Measurements from ENCODE around the gene TSPAN10.
"Not testable (repeated sequence)": the region's sequence is repeated elsewhere in the genome, so short reads cannot be mapped to it uniquely, and the experiment has no call there.

The TSPAN10 gene

GRCh38 chr17:81636505-81637288 lies at the start of gene TSPAN10, which contains the start of gene NPLOC4:
TSPAN10 (plus strand) TSS chr17:81637196; CDS start chr17:81642413, 5,217 bp downstream.
NPLOC4 (minus strand) TSS chr17:81637112; CDS start chr17:81636930, 182 bp downstream.
- DNase-seq, result peak; percentile 90

GRCh38 chr17:81589612-81590011 lies 47.4 kb upstream of the TSPAN10 start:
- DNase-seq, result no peak

GRCh38 chr17:81590121-81590520 lies 46.9 kb upstream of the TSPAN10 start:
- DNase-seq, result no peak

GRCh38 chr17:81591971-81592370 lies 45.0 kb upstream of the TSPAN10 start:
- no peak for DNase-seq

GRCh38 chr17:81593105-81593871 lies 43.7 kb upstream of the TSPAN10 start:
- DNase-seq, result no peak

GRCh38 chr17:81599719-81600486 lies 37.1 kb upstream of the TSPAN10 start:
- no peak for DNase-seq

GRCh38 chr17:81601525-81602120 lies 35.4 kb upstream of the TSPAN10 start:
- DNase-seq, result peak; percentile 74

GRCh38 chr17:81603846-81604610 lies 33.0 kb upstream of the TSPAN10 start:
- no peak for DNase-seq

GRCh38 chr17:81607431-81607830 lies 29.6 kb upstream of the TSPAN10 start:
- no peak for DNase-seq

- no peak for DNase-seq
These were observed 28.9 kb upstream of the TSPAN10 start for GRCh38 chr17:81608082-81608481.

- no peak for DNase-seq
These were observed 28.4 kb upstream of the TSPAN10 start for GRCh38 chr17:81608605-81609004.

- no peak for DNase-seq
These were observed 27.3 kb upstream of the TSPAN10 start for GRCh38 chr17:81609541-81610311.

- DNase-seq, result no peak
These were observed 24.6 kb upstream of the TSPAN10 start for GRCh38 chr17:81612172-81612970.

GRCh38 chr17:81615401-81615930 lies 21.5 kb upstream of the TSPAN10 start:
- DNase-seq, result no peak

- DNase-seq, result no peak
These were observed 20.1 kb upstream of the TSPAN10 start for GRCh38 chr17:81616877-81617276.

- not testable (repeated sequence) for DNase-seq
These were observed 18.7 kb upstream of the TSPAN10 start for GRCh38 chr17:81618307-81618706.

- DNase-seq, result no peak
These were observed 15.4 kb upstream of the TSPAN10 start for GRCh38 chr17:81621494-81622130.

- no peak for DNase-seq
These were observed 6.7 kb upstream of the TSPAN10 start for GRCh38 chr17:81630274-81630673.

- no peak for DNase-seq
These were observed 5.5 kb upstream of the TSPAN10 start for GRCh38 chr17:81631482-81631881.

- DNase-seq, result no peak
These were observed 1.6 kb upstream of the TSPAN10 start for GRCh38 chr17:81635431-81635830.

Measured in NCI-H69 (cell line).